GM23338 (cell line): ENCODE results near the gene COL15A1.

Experiments
- CREB1 ChIP-seq: fragments of 250-450 bp; sonication (Bioruptor Pico); IDR thresholded peaks from 2 replicates; pipeline ENCODE4 v1.5.0; 2020; ENCODE audit warnings: low read depth, mild to moderate bottlenecking, moderate library complexity
- EZH2 ChIP-seq: fragments of 200-600 bp; sonication (generic); IDR thresholded peaks from one replicate; pipeline ENCODE4 v1.8.0; 2017; ENCODE audit warnings: antibody characterized with exemption, mild to moderate bottlenecking, low read depth; ENCODE audit not compliant: unreplicated experiment
- EZH2phosphoT487 ChIP-seq: fragments of 200-600 bp; sonication (generic); IDR thresholded peaks from one replicate; pipeline ENCODE4 v1.8.1; 2018; ENCODE audit warnings: antibody characterized with exemption; ENCODE audit not compliant: unreplicated experiment
- JUNB ChIP-seq: IDR thresholded peaks from one replicate; pipeline ENCODE4 v1.6.1; 2016; ENCODE audit warnings: antibody characterized with exemption; ENCODE audit not compliant: unreplicated experiment
- NANOG ChIP-seq: IDR thresholded peaks from 2 replicates; pipeline ENCODE4 v1.6.1; 2016; ENCODE audit warnings: antibody characterized with exemption, borderline replicate concordance
- POLR2AphosphoS5 ChIP-seq: IDR thresholded peaks from 2 replicates; pipeline ENCODE4 v1.6.1; 2016; ENCODE audit warnings: antibody characterized with exemption, low read depth
- TF ChIP-seq, protein P1 (sequence below), 2 experiments: fragments of 200-600 bp in 1 of 2; sonication (generic) in 1 of 2; conservative IDR thresholded peaks; 2 replicates each; pipeline versions ENCODE4 v1.5.1 to v1.6.1; 2016 to 2017; ENCODE audit warnings: antibody characterized with exemption in 2 of 2, low read depth in 2 of 2, mild to moderate bottlenecking in 2 of 2, moderate library complexity in 1 of 2

GRCh38 chr9:99044827-99045226 is 101.1 kb downstream of the COL15A1 start:
- TF ChIP-seq, protein P1, sequence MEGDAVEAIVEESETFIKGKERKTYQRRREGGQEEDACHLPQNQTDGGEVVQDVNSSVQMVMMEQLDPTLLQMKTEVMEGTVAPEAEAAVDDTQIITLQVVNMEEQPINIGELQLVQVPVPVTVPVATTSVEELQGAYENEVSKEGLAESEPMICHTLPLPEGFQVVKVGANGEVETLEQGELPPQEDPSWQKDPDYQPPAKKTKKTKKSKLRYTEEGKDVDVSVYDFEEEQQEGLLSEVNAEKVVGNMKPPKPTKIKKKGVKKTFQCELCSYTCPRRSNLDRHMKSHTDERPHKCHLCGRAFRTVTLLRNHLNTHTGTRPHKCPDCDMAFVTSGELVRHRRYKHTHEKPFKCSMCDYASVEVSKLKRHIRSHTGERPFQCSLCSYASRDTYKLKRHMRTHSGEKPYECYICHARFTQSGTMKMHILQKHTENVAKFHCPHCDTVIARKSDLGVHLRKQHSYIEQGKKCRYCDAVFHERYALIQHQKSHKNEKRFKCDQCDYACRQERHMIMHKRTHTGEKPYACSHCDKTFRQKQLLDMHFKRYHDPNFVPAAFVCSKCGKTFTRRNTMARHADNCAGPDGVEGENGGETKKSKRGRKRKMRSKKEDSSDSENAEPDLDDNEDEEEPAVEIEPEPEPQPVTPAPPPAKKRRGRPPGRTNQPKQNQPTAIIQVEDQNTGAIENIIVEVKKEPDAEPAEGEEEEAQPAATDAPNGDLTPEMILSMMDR (conservative IDR thresholded peaks at IDR 0.05; ENCODE audit: low read depth in 2 of 2), result no peak
- no peak for TF ChIP-seq JUNB
- no peak for TF ChIP-seq POLR2AphosphoS5
- no peak for TF ChIP-seq EZH2
- no peak for TF ChIP-seq EZH2phosphoT487
- no peak for TF ChIP-seq CREB1 (CRISPR knock-in tag)
- no peak for TF ChIP-seq NANOG
